IPS-11a (cell line): Measurements from ENCODE around the gene C1QTNF1.
"Not testable (repeated sequence)": the region's sequence is repeated elsewhere in the genome, so short reads cannot be mapped to it uniquely, and the experiment has no call there.

Experiments used
- H3K4me3 ChIP-seq: one replicate; pipeline ENCODE4 v1.5.1; 2013; ENCODE audit warnings: low read depth, low read length, control low read depth

C1QTNF1 gene

GRCh38 chr17:79022507-79022991 is 1.4 kb upstream of the C1QTNF1 start:
- no peak overlapping the region for H3K4me3 ChIP-seq

- H3K4me3 ChIP-seq = peak overlapping the region; percentile 44
Observed at GRCh38 chr17:79023180-79023705, 726 bp upstream of the C1QTNF1 start.

- no peak overlapping the region for H3K4me3 ChIP-seq
Observed at GRCh38 chr17:79024901-79025737, 1.1 kb downstream of the C1QTNF1 start.

GRCh38 chr17:79026376-79027273 is 2.7 kb downstream of the C1QTNF1 start:
- H3K4me3 ChIP-seq = no peak overlapping the region

- H3K4me3 ChIP-seq = no peak overlapping the region
Observed at GRCh38 chr17:79027274-79027924, 3.4 kb downstream of the C1QTNF1 start.

- H3K4me3 ChIP-seq = no peak overlapping the region
Observed at GRCh38 chr17:79027925-79028491, 4.0 kb downstream of the C1QTNF1 start.

- no peak overlapping the region for H3K4me3 ChIP-seq
Observed at GRCh38 chr17:79028496-79029326, 4.7 kb downstream of the C1QTNF1 start.

GRCh38 chr17:79029327-79030009 is 5.5 kb downstream of the C1QTNF1 start:
- H3K4me3 ChIP-seq = no peak overlapping the region

- not testable (repeated sequence) for H3K4me3 ChIP-seq
Observed at GRCh38 chr17:79030636-79031035, 6.7 kb downstream of the C1QTNF1 start.

- no peak overlapping the region for H3K4me3 ChIP-seq
Observed at GRCh38 chr17:79031996-79032875, 8.3 kb downstream of the C1QTNF1 start.

GRCh38 chr17:79033046-79033616 is 9.2 kb downstream of the C1QTNF1 start:
- no peak overlapping the region for H3K4me3 ChIP-seq

GRCh38 chr17:79033741-79034501 is 10.0 kb downstream of the C1QTNF1 start:
- H3K4me3 ChIP-seq = no peak overlapping the region

- H3K4me3 ChIP-seq = no peak overlapping the region
Observed at GRCh38 chr17:79034931-79035485, 11.0 kb downstream of the C1QTNF1 start.

- H3K4me3 ChIP-seq = no peak overlapping the region
Observed at GRCh38 chr17:79035686-79036085, 11.7 kb downstream of the C1QTNF1 start.

GRCh38 chr17:79036181-79036580 is 12.2 kb downstream of the C1QTNF1 start:
- H3K4me3 ChIP-seq = no peak overlapping the region

GRCh38 chr17:79036596-79036995 is 12.6 kb downstream of the C1QTNF1 start:
- no peak overlapping the region for H3K4me3 ChIP-seq
